GM18507 (cell line): ENCODE measurements around the gene SLC24A4.

Source experiments
- DNase-seq: peaks from one replicate; pipeline ENCODE4 v3.0.0; 2011; ENCODE audit warnings: low read depth; ENCODE audit not compliant: insufficient read length; ENCODE audit errors: extremely low spot score
- FAIRE-seq: peaks from 2 replicates; lab custom pipeline; 2011; peaks lifted over from hg19 to GRCh38; lab: Jason Lieb, UNC

The SLC24A4 gene

DNA sequence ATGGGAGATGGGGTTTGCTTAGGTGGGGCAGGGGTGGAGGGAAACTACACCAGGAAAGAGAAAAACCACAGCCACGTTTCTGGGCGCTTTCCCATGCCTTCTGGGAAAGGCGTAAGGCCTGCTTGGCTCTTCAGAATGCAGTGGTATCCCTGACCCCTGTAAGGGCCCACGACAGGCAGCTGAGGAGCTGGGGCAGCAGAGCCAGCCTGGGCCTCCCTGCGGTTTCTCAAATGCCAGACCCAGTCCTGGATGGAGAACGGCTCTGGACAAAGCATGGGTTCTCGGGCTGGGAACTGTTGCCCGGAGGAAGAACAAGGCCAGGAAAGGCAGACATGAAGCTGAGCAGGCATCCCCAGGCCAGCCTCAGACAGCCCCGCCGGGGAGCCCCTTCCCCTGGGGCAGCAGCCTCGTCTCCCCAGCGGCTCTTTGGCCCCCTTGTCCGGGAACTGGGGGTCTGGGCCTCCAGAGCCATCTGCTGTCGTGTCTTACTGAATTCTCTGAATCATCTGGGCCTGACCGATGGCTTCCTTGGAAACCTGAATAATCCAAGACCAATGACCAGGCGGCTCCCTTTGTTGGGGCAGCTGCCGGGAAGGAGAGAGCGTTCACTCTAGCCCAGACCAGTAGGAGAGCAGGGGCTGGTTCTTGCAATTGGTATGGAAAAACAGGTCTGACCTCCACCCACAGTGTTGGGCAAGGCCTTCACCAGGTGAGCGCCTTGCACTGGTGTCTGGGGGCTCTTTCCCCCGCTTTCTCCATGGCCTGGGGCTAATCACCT, 126.6 kb downstream of the SLC24A4 start:
- no peak for FAIRE-seq
- DNase-seq: no peak

GRCh38 chr14:92450351-92451070, 127.5 kb downstream of the SLC24A4 start:
- no peak for FAIRE-seq
- no peak for DNase-seq

GRCh38 chr14:92451245-92451644, 128.3 kb downstream of the SLC24A4 start:
- no peak for FAIRE-seq
- no peak for DNase-seq

DNA sequence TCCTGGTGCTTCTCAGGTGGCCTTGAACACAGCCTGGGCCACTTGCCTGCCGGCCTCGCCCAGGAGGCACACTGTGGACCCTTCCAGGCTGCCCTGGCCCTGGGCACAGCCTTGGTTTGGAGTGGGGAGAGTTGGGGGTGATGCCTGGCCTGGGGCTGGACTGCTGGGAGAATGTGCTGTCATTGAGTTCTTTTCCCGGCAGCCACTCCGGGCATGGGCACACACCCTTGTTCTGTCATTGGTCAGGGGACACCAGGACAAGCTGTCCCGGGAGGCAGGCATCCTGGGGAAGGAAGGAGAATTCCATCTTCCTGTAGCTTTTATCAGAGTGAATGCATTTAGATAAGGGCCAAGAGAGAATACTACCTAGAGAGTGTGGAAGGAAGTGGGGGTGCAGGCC, 128.8 kb downstream of the SLC24A4 start:
- DNase-seq: no peak
- FAIRE-seq: no peak

- no peak for DNase-seq
- no peak for FAIRE-seq
Observed at GRCh38 chr14:92452471-92452870, 129.5 kb downstream of the SLC24A4 start.

- FAIRE-seq (no peak), DNase-seq (no peak)
Observed at GRCh38 chr14:92453691-92454090, 130.7 kb downstream of the SLC24A4 start.

DNA sequence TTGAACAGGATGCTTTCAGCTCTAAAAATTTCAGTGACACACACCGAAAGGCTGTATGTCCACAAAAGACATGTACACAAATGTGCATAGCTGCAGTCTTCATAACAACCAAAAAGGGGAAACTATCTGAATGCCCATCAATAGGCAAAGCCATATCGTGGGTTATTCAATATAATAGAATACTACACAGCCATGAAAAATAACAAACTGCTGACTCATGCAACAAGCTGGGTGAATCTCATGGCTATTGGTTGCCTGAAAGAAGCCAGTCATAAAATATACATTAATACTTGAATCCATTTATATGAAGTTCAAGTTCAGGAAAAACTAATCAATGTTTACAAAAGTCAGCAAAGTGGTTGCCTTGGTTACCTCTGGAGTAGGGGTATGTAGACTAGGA, 132.3 kb downstream of the SLC24A4 start:
- DNase-seq: no peak
- FAIRE-seq: no peak

- FAIRE-seq: peak; percentile 82
- DNase-seq: peak; percentile 26
Observed at GRCh38 chr14:92456215-92457015, 133.4 kb downstream of the SLC24A4 start.

DNA sequence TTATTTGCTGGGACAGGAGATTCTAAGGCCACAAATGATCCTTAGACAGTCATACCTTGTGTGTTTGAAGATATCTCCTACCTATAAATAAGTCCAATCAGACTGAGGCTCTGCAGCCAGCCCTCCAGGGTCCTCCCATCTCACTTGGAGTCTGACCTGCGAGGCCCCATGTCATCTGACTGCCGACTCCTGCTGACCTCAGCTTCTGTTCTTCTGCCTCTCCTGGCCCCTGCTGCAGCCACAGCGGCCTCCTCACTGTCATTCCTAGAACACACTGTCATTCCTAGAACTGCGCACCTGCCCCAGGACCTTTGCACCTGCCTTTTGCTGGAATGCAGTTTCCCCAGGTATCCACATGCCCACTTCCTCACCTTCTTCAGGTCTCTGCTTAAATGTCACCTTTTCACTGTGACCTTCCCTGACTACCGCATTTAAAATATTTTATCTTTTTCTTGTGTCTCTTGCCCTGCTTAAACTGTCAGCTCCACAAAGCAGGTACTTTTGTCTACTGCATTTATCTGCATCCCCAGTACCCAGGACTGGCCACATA, 134.1 kb downstream of the SLC24A4 start:
- DNase-seq: no peak
- no peak for FAIRE-seq

- DNase-seq (no peak), FAIRE-seq (no peak)
Observed at GRCh38 chr14:92458136-92459029, 135.4 kb downstream of the SLC24A4 start.

DNA sequence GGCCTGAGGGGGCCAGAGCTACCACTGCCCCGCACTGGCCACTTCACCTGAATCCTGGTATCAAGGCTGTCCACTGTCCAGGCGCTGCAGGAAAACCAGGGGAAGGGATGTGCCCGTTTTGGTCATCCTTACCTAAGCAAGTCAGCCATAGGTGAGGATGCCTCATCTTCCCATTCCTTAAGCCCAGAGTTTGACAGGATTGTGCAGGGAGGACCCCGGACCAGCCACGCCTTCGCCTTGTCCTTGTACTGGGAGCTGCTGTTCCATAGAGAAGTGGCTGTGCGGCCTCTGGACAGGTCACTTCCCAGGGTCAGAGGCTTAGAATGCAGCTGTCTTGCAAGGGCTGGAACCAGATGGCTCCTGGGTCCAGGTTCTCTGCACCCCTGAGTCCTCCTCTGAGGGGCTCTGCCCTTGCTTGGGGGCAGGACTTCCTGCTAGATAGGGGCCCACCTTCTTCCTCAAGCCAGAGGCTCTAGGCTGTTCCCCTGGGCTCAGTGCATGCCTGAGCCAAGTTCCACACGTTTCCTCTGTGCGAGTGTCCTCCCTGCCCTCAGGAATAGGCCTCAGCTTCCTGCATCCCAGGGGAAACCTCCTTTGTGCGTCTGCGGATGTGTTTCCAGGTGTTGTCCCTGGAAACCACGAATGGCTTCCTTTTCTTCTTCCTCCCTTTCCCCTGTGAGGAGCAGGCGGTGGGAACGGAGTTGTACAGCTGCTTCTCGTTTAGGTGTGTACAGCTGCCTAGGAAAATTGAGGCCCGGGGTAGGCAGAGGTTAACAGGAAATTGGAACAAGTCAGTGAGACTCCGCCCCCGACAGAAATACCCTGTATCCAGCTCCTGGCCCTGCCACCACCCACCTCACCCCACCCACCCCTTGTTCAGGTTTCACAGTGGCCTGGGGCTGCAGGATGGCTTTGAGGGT, 136.3 kb downstream of the SLC24A4 start:
- DNase-seq (no peak), FAIRE-seq (no peak)

DNA sequence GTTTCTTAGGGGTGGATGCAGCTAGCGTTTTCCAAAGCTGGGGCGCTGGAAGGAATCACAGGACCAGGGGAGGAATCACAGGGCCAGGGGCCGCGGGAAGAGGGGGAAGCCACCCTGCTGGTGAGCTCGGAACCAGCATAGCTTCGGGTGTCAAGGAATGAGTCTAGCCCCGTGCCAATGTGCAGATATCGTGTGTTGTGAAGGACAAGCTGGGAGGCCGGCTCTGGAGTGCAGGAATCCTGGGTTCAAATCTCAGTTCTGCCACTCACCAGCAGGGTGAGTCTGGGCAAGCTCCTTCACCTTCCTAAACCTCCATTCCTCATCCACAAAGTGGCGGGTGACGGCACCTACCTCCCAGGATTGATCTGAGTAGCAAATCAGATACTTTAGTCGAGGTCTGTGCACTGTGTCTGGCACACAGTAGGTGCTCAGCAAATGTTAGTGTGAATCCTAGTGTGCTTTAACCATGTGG, 137.0 kb downstream of the SLC24A4 start:
- FAIRE-seq (no peak), DNase-seq (no peak)

DNA sequence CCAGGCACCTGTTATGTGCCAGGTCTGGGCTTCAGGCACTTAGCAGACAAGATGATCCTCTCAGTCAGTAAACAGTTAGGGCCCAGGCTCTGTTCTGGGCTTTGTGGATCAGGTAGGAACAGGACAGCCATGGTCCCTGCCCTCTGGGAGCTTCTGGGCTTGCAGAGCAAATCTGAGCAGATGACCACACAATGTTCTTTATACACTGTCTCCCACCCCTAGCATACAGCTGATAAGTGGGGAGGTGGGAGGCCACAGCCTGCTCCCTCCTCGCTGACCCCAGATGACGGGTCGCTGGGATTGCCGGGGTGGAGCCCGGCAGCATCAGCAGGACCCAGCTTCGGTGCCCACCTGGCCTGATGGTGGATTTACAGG, 137.6 kb downstream of the SLC24A4 start:
- FAIRE-seq: no peak
- no peak for DNase-seq

DNA sequence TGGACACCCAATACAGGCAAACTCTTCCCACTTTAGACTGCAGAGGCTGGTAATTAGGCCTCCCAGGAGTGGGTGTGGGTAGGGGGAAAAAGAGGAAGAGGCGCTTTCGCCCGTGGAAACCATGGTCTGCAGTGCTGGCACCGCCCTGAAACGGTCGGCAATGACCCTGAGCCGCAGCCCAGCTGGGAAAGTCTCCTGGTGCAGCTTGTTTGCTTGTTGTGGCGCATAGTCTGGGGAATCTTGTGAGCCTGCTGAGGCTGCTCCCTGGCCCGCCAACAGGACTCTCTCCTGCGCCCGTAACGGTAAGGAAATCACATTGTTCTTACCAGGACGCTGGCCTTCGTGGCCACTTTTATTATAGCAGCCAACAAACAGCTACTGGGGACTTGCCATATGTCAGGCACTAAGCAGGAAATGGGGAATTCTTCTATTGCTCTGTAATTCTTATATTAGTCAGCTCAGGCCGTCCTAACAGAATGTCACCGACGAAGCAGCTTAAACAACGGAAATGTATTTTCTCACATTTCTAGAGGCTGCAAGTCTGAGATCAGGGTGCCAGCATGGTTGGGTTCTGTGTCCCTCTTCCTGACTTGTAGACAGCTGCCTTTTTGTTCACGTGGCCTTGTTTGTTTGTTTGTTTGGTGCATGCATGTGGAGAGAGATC, 138.1 kb downstream of the SLC24A4 start:
- DNase-seq: no peak
- peak; percentile 94 for FAIRE-seq

- DNase-seq (no peak), FAIRE-seq (no peak)
Observed at GRCh38 chr14:92461891-92462290, 138.9 kb downstream of the SLC24A4 start.

GRCh38 chr14:92462568-92462967, 139.6 kb downstream of the SLC24A4 start:
- no peak for DNase-seq
- no peak for FAIRE-seq

- FAIRE-seq (no peak), DNase-seq (no peak)
Observed at GRCh38 chr14:92463141-92463540, 140.2 kb downstream of the SLC24A4 start.
